GM19452 (cell line): Measurements from ENCODE around the gene TPRN.

Experiments
- ATAC-seq: cut with Tn5 transposase; IDR thresholded peaks from one replicate; pipeline ENCODE4 v1.9.1; 2021; ENCODE audit not compliant: unreplicated experiment

Gene TPRN

DNA sequence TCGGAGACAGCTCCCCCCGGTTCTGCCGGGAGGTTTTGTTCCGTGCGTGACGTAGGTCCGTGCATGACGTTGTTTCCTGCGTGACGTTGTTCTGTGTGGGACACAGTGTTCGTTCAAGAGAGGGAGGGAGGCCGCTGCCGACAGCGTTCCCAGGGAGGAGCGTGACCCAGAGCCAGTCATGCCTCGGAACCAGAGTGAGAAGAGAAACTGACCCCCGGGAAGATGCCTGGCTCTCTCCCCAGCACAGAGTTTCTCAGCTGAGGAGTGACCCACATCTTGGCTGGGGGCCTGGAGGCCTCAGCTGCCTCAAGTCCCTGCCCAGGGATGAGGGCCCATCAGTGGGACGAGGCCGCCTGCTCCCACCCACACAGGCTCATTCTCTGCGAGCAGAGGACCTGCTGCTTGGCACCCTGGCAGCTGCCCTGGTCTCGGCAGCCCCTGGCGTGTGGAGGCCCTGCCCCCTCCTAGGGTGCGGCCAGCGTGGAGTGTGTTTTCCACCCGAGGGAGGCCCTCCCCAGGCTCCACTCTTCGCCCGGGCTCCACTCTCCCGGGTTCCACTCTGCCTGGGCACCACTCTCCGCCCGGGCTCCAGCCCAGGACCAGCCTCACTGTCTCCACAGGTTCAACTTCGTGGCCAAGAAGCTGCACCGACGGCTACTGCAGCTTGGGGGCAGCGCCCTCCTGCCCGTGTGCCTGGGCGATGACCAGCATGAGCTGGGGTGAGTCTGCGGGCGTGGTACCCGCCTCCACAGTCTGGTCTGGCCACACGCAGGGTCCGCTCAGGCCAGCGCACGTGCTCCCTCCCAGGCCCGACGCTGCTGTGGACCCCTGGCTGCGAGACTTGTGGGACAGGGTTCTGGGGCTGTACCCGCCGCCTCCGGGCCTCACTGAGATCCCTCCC lies 12.9 kb upstream of the TPRN start:
- ATAC-seq, result no peak

DNA sequence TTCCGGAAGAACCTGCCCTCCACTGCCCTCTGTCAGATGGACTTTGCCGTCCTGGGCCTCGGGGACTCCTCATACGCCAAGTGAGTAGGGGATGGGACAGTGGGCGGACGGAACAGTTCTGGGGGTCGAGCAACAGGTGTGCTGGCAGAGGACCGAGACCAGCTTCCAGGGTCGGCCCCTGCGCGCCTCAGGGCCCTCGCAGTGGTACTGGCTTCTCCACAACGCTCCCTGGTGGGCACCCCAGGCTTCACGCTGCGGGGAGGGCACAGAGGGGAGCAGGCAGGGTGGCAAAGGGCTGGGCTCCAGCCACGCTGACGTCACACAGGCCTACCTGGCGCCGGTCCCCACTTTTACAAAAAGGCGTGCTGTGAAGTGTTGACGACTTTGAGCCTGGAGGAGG lies 12.0 kb upstream of the TPRN start:
- ATAC-seq, result no peak

DNA sequence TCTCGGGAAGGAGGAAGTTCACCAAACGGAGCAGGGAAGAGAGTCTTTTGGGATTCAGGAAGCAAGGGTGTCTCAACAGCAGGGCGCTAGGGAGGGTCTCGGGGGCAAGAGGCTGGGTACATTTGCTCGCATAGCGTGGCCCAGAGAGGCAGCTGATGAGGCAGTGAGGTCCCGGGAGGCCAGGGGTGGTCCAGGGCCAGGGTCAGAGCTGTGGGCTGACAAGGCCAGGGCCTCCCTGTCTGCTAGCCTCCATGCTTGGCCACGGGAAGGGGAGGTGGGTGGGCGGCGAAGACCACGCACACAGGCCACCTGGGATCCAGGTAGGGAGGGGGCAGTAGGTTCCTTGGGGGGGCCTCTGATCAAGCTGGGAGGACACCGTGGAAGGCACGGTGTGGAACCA lies 11.0 kb upstream of the TPRN start:
- ATAC-seq, result no peak

DNA sequence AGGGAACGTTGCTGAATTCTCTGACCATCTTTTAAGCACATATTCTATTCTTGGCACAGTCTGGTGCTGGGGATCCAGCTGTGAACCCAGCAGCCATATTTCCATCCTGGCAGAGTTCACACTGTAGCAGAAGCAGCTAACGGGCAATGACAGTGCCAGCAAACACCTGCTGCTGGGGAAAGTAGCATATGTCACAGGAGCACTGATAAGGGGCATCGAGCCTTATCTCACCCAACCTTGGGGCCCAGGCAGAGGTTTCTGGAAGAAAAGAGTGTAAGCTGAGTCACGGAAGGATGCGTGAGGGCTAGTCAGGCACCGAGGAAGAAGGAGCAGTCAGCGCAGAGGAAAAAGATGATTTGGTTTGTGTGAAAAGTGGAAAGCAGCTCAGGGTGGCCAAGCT lies 6.1 kb upstream of the TPRN start:
- ATAC-seq, result no peak

DNA sequence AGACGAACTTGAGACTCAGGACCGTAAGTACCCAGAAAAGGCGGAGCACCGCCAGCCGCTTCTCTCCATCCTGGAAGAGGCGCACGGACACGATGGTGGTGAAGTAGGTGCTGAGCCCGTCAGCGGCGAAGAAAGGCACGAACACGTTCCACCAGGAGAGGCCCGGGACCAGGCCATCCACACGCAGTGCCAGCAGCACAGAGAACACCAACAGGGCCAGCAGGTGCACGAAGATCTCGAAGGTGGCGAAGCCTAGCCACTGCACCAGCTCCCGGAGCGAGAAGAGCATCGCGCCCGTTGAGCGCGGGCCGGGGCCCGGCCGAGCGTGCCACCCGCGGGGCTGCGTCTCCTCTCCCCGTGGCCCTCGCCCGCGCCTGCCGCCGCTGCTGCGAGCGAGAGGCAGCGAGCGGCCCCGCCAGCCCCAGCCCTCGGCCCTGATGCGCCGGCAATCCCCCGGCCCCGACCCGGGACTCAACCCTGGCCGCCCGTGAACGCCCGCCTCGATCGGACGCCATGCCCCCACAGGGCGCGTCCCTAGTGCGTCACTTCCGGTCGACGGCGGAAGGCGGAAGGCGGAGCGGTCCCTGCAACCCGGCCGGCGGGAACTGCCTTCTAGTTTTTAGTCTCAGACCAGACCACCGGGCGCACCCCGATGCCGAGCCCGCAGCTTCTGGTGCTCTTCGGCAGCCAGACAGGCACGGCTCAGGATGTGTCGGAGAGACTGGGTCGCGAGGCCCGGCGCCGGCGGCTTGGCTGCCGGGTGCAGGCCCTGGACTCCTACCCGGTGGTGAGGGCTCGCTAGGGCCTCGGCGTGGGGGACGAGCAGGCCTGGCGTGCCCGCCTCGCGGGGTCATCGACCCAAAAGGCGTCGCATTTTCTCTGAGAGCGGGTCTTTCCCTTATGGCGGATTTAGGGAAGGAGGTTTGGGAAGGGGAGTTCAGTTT lies 4.9 kb upstream of the TPRN start, which contains the start of the genes NDOR1 and TMEM203:
NDOR1 (plus strand) TSS at position 575 of the 944 bp plus-strand sequence; CDS start at position 653, 78 bp downstream.
TMEM203 (minus strand) TSS at position 523 of the 944 bp plus-strand sequence; CDS start at position 289, 234 bp downstream.
- ATAC-seq, result no peak

DNA sequence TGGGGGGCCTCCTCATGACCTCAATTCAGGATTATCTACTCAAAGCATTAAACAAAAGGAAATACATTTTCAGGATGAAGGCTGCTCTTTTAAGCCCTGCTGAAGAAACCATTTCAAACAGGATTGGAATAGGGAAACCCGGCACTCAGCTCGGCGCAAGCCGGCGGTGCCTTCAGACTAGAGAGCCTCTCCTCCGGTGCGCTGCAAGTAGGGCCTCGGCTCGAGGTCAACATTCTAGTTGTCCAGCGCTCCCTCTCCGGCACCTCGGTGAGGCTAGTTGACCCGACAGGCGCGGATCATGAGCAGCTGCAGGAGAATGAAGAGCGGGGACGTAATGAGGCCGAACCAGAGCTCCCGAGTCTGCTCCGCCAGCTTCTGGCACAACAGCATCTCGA lies 4.2 kb upstream of the TPRN start:
- no peak for ATAC-seq

DNA sequence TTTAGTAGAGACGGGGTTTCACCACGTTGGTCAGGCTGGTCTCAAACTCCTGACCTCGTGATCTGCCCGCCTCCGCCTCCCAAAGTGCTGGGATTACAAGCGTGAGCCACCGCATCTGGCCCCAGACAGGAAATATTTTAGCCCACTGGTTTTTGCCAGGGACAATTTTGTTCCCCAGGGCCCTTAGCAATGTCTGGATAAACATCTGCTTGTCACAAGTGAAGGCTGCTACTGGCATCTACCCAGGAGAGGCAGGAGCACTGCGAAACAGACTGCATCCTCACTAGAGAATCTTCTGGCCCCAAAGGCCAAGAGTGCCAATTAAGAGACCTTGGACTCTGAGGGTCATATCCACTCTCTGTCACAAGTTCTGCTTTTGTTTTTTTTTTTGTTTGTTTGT lies 2.4 kb upstream of the TPRN start:
- ATAC-seq, result no peak

DNA sequence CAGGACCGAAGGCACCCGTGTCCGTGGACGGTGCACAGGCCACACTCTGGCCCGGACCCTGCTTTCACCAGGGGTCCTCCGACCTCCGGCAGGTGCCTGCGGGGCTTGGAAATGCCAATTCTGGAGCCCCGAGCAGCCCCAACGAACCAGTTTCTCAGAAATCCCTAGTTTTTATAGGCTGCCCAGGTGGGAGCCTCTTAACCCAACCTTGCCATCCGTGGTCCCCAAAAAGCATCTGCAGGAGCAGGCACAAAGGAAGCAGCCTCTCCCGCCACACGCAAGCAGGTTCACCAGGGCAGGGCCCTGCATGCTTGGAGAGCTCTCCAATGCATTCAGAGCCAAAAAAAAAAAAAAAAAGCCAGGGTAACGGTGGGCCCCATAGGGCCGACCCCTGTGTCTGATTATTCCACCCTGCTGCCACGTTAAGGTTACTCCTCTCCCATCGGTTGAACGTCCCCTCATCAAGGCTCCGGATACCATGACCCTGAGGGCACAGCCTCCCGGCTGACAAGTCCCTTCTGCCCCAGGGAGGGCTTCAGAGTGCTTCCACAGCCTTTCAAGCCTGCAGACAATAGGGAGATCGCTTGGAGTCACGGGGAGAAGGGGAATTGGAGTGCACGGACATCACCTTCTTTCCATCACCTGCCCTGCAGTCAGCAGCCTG lies 796 bp upstream of the TPRN start:
- no peak for ATAC-seq

DNA sequence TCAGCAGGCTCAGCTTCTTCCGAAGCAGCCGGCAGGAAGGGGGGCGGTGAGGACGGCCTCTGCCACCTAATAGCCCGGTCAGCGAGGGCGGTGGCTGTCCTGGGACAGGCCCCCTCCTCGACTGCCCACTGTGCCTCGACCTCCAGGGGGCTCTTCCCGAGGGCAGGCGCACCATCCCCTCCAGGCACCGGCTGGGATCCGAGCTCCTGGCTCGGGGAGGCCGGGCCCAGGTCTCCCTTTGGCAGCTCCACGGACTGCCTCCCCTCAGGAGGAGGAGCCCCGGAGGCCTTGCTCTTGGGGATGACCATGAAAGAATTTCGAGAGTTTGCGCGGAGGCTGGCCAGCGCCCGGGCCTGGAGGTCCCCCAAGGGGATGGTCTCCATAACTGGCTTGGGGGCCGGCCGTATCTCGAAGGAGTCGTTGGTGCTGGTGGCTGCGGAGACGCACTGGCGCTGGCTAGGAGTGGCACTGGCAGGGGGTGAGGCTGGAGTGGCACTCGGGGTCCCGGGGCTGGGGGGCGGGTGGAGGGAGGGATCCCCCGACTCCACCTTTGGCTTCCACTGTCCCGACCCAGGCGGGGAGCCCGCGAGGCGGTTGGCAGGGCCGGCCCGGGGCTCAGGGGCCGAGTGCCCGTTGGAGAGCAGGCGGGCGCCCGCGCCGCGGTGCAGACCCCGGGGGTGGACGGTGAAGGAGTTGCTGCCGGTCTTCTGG lies 975 bp downstream of the TPRN start:
- ATAC-seq, result no peak

DNA sequence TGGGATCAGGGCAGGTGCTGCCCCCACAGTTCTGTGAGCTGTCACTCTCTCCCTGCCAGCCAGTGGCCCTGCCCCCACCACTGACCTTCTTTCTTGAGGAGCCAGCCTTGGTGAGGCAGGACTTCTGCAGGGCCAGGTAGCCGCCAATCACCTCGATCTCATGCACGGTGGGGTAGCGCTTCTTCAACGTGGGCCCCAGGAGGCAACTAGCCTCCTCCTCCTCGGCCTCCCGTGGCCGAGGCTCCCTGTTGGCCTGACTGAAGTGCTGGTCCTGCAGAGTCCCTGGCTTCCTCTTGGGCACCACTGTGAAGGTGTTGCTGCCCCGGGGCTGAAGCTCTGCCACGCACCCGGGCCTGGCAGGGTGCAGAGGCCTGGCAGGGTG lies 1.6 kb downstream of the TPRN start:
- no peak for ATAC-seq

DNA sequence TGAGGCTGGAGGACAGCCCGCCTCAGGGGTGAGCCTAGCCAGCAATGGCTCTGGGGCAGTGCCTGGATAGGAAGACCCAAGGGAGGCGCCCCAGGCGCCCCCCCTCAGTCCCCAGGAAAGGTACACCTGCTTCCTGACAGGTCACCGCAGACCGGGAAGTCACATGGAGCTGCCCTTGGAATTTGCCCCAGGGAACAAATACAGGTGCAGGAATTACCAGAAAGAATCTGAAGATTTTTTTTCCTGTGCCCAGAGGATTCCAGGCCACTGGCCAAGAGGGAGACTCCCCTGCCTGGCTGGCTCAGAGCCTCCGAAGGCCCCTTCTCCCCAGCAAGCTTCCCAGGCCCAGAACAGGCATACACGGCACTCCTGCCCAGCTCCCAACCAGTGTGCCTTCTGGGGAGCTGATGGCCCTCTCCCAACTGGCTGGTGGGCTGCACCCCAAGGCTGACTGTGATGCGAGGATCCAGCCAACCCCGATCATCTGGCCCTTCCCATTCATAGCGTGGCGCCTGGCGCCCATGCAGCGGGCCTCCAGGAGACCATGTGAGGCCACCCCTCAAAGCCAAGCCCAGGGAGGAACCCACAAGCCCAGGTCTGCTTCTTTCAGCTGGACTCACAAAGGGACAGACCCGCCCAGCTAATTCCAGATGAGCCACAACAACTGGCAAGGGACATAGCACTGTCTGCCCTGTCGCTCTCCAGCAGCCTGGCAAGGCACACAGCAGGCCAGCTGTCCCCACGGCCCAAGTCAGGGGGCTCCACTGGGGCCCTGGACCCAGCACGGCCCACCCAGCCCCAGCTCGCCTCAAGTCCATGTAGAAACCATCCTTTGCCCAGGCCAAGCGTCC lies 2.3 kb downstream of the TPRN start:
- ATAC-seq, result no peak

DNA sequence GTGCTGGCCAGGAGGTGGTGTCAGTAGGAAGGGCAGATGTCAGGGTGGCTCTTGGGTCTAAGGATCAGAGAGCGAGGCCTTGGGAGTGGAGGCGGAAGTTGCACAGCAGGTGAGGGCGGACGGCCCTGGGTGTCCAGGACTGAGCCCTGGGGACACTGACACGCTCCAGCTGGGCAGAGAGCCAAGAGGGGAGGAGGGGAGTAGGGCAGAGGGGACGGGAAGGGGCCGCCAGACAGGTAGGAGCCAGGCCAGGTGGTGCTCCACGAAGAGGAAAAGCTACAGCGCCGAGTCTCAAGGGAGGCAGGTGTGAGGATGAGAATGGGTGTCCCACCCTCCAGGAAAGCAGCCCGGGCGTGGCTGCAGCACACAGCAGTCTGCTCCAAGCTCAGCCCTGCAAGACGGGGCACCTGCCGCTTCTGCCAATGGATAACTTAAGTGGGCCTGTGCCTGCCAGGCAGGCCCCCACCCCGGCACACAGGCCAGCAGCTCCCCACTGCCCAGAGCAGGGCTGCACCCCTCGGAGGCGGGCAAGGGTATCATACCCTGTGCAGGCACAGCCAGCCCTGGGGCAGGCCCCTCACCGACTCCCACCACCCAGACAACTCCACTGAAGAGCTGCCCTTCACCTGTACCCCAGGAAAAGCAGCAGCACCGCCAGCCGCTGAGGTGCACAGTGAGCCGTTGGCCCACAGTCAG lies 4.9 kb downstream of the TPRN start:
- no peak for ATAC-seq

DNA sequence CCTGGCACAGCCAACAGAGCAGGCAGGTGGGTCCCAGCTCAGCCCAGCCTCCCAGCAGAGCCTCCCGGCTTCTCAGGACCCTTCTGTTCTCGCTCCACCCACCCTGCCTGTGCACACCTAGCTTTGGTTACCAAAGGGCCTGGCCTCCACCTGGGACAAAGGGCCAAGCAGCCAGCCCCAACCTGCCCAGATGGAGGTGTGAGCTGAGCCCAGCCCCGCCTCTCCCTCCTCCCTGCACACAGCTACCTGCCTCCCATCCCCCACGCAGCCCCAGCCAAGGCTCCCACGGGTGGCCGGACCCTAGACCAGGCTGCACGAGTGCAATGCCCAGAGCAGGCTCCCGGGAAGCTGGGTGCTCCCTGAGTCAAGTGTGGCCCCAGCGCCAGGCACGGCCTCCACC lies 5.6 kb downstream of the TPRN start:
- ATAC-seq, result no peak

DNA sequence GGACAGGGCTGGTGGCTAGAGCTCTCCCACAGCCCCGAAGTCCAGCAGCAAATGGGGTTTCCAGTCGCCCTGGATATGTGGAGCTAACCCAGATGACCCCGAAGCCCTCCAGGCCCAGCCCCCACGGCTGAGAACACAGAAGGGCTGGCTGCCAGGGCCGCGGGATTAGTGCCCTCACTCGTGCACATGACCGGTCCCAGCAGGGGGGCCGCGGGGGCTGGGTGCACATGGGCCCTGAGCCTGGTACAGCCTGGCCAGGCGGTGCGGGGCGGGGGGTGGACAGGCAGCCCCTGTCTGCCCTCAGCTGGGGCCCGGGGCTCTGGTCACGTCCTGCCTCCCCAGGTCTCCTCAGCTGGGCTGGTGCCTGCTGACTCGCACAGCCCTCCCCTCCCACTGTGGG lies 6.2 kb downstream of the TPRN start:
- ATAC-seq, result no peak

DNA sequence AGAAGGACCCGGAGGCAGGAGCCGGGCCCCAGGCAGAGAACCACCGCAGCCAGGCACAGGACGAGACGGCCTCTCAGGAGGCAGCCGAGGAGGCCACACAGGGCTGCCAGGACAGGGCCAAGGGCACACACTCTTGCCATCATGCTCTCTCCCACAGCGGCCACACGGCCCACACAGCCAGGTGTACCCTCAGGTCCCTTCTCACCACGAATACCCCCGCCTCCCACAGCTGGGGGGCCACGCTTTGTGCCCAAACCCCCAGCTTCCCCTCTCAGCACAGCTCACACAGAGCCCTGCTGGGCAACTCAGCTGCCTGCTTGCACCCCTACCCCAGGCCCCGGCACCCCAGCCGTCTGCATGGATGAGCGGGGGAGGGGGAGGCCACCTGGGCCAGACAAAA lies 6.8 kb downstream of the TPRN start:
- no peak for ATAC-seq

DNA sequence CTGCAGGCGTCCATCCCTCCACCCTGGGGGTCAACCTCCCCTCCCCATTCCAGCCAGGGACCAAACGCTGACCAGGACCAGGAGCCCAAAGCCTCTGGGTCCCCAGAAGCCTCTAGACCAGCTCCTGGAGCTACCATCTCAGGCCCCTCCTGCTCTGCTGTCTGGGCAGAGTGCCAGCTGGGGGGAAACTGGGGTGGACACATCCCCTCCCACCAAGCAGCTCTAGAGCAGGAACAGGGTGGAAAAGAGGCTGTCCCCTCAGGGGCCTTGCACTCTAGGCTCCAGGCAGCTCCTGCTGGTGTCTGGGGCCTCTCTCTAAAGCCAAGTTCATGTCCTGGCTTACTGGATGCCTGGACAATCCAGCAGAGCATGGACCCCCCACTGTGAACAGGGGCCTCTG lies 7.7 kb downstream of the TPRN start:
- ATAC-seq, result no peak

DNA sequence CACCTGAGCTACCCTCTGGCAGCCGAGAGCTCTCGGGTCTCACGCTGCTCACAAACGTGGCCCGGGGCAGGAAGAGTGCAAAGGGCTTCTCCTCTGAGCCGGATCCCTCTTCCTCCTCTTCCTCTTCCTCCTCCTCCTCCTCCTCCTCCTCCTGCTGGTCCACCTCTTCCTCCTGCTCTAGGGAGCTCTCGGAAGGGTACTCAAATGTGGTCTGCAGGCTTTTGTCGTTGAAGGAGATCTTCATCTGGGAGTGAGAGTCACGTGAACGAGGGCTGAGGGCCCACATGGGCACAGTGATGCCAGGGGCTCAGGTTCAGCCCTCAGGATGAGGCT lies 8.1 kb downstream of the TPRN start:
- ATAC-seq, result no peak

DNA sequence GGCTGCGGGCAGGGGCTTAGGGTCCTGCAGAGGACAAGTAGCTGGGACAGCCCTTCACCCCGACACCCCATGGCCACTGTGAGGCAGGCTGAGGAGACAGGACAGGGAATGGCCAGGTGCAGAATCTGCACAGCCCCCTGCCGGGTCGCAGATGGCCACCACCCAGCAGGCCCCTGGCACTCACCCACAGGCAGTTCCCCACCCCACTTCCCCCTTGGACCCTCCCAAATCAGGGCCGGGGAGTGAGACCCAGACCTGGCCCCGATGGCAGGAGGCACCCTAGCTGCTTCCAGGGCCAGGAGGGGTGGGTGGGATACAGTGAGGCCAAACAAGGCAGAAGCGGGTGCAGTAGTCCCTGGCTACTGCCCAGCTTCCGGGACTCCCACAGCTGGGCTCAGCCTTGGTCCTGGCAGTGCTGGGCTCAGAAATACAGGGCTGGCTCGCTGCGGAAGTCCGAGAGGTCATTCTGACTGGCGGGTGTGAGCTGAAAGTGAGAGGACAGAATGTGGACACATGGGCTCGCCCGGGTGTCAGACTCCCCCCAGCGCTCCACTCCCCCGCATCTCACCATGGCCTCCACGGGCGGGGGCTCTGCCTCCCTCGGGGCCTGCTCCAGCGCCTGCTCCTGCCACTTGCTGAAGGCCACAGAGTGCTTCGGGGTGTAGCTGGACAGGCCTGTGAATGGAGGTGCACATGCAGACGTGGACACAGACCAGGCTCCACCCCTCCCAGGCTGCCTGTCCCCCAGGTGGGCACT lies 8.7 kb downstream of the TPRN start:
- ATAC-seq, result no peak

DNA sequence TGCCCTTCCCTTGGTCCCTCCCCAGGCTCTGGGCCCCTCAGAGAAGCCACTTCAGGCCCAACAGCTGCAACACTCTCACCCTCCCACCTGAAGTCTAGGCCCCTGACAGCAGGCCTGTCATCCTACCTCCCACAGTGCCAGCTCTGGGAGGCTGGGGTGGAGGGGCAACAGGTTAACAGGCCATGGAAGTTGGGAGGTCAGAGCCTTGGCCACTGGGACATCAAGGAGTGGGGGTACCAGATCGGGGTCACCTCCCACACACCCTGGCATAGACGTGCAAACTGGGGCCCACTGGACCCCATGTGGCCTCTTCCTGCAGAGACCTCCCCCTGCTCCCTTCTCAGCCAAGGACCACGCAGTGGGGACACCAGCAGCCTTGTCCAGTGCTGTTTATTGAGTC lies 9.3 kb downstream of the TPRN start:
- ATAC-seq, result no peak
